Colonic mucosa (tissue), 4 donors: ENCODE results near the gene HIP1. TPM values are rescaled to one million over a fixed set of nuclear protein-coding genes. Genes with fewer than 3 reads are reported as not detected.

Experiments
- DNase-seq: peaks from one replicate; pipeline ENCODE4 v3.0.0-alpha.2; 2020
- H3K27ac ChIP-seq: fragments of 200-600 bp; one replicate; pipeline ENCODE4 v1.8.0; 2021
- H3K27me3 ChIP-seq: fragments of 200-600 bp; one replicate; pipeline ENCODE4 v1.8.0; 2021
- H3K36me3 ChIP-seq: fragments of 200-600 bp; one replicate; pipeline ENCODE4 v1.8.0; 2021
- H3K4me1 ChIP-seq: fragments of 200-600 bp; one replicate; pipeline ENCODE4 v1.8.0; 2021; ENCODE audit warnings: mild to moderate bottlenecking
- H3K4me3 ChIP-seq: fragments of 200-600 bp; one replicate; pipeline ENCODE4 v1.8.0; 2021
- H3K9ac ChIP-seq, 2 donors: one replicate each; pipeline ENCODE4 v1.7.0; 2013; ENCODE audit warnings: control low read depth in 2 of 2, low read depth in 2 of 2, low read length in 2 of 2
- H3K9me3 ChIP-seq: fragments of 200-600 bp; one replicate; pipeline ENCODE4 v1.8.0; 2021
- intact Hi-C: fragments of 100-400 bp; cut with DNase I; formaldehyde crosslinking; loops from one replicate; pipeline ENCODE4 v1.14.1; 2022
- total RNA-seq, 2 donors: library from RNA; stranded (reverse); fragmentation: NEBNext Ultra II Directional in 1 of 2; extraction: Animal tissue kit (Norgen Biotek cat#: 25700) in 1 of 2; gene quantifications; one replicate each; pipeline ENCODE4 v1.2.1, GENCODE V29; 2021
- TF ChIP-seq, protein P1 (sequence below): fragments of 200-600 bp; IDR thresholded peaks from one replicate; pipeline ENCODE4 v1.8.0; 2022; ENCODE audit warnings: antibody characterized with exemption, mild to moderate bottlenecking
- donor health status: healthy.
- donor health status: DM: no; HTN: no; CAD: no.
- donor health status: DM: no; HTN: no; CAD: no.

HIP1 gene
- total RNA-seq, 2 donors from 2014 or later = 4.8 to 5.5 TPM

DNA sequence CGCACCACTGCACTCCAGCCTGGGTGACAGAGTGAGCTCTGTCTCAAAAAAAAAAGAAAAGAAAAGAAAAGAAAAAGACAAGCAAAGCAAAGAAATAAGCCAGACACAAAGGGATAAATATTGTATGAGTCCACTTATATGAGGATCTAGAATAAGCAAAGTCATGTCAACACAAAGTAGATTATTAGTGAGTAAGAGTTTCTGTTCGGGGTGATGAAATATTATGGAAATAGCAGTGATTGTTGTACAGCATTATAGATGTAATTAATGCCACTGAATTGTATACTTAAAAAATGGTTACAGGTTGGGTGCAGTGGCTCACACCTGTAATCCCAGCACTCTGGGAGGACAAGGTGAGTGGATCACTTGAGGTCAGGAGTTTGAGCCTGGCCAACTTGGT is 83.2 kb downstream of the HIP1 start:
- no peaks in the 10 kb centered on the region for H3K9me3 ChIP-seq

DNA sequence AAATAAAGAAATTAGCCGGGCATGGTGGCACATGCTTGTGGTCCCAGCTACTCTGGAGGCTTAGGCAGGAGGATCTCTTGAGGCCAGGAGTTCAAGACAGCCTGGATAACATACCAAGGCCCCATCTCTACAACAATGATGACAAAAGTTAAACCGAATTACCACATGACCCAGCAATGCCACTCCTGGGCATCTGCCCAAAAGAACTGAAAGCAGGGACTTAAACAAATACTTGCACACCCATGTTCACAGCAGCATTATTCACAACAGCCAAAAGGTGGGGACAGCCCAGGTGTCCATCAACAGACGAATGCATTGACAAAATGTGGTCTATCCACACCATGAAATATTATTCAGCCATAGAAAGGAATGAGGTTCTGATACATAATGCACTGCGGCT is 83.9 kb downstream of the HIP1 start:
- DNase-seq = no peak

More for the DNA sequence above, 83.2 kb downstream of the HIP1 start:
- Histone ChIP-seq H3K36me3 (no peaks in the 10 kb centered on the region), H3K4me1 (no peaks in the 10 kb centered on the region), H3K9ac (no peak overlapping the region), H3K4me3 (no peak overlapping the region), H3K27ac (no peak overlapping the region), H3K27me3 (no peaks in the 10 kb centered on the region)
- intact Hi-C loops = no loop called here
- DNase-seq = no peak
- TF ChIP-seq, protein P1, sequence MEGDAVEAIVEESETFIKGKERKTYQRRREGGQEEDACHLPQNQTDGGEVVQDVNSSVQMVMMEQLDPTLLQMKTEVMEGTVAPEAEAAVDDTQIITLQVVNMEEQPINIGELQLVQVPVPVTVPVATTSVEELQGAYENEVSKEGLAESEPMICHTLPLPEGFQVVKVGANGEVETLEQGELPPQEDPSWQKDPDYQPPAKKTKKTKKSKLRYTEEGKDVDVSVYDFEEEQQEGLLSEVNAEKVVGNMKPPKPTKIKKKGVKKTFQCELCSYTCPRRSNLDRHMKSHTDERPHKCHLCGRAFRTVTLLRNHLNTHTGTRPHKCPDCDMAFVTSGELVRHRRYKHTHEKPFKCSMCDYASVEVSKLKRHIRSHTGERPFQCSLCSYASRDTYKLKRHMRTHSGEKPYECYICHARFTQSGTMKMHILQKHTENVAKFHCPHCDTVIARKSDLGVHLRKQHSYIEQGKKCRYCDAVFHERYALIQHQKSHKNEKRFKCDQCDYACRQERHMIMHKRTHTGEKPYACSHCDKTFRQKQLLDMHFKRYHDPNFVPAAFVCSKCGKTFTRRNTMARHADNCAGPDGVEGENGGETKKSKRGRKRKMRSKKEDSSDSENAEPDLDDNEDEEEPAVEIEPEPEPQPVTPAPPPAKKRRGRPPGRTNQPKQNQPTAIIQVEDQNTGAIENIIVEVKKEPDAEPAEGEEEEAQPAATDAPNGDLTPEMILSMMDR = no peak

DNA sequence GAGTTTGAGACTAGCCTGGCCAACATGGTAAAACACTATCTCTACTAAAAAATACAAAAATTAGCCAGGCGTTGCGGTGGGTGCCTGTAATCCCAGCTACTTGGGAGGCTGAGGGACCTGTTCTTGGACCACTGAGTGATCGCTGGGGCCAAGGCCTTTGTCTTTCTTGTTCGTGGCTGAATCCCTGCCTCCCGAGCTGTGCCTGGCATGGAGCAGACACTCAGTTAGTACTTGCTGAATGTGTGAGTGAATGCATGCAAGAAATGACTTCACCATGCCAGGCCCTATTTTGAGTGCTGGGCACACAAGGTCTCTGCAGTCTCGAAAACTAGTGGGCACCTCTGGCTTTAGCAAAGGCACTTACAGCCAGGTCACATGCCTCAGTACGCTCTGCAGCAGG is 85.1 kb downstream of the HIP1 start:
- no peaks in the 10 kb centered on the region for H3K4me1 ChIP-seq
- H3K4me3 ChIP-seq = no peak overlapping the region
- DNase-seq = no peak
- no peaks in the 10 kb centered on the region for H3K36me3 ChIP-seq
- no peaks in the 10 kb centered on the region for H3K27me3 ChIP-seq
- H3K9me3 ChIP-seq = no peaks in the 10 kb centered on the region
- no peak overlapping the region for H3K9ac ChIP-seq
- intact Hi-C loops = no loop called here
- TF ChIP-seq, protein P1 = no peak
- H3K27ac ChIP-seq = no peak overlapping the region

More for the DNA sequence above, 83.9 kb downstream of the HIP1 start:
- H3K4me1 ChIP-seq = no peaks in the 10 kb centered on the region
- no peak overlapping the region for H3K9ac ChIP-seq
- intact Hi-C loops = no loop called here
- H3K36me3 ChIP-seq = no peaks in the 10 kb centered on the region
- H3K9me3 ChIP-seq = no peaks in the 10 kb centered on the region
- no peaks in the 10 kb centered on the region for H3K27me3 ChIP-seq
- H3K27ac ChIP-seq = no peak overlapping the region
- TF ChIP-seq, protein P1 = no peak
- no peak overlapping the region for H3K4me3 ChIP-seq

DNA sequence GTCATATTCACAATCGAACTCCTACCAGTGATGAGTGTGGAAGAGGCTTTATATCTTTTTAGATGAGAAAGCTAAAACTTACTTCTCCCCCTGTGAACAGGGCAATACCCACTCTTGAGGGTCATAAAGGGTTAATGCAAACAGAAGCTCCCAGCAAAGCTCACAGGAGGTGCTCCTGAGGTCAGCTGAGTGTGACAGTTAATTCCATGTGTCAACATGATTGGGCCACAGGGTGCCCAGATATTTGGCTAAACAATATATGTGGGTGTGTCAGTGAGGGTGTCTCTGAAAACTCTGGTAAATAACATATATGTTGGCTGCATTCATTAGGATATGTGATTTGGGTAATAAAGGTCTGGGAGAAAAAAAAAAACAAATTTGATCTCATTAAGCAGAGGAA is 86.0 kb downstream of the HIP1 start:
- H3K27ac ChIP-seq = no peak overlapping the region
- H3K4me1 ChIP-seq = no peaks in the 10 kb centered on the region
- no peak overlapping the region for H3K9ac ChIP-seq
- intact Hi-C loops = no loop called here
- no peaks in the 10 kb centered on the region for H3K27me3 ChIP-seq
- H3K4me3 ChIP-seq = no peak overlapping the region
- no peak for DNase-seq
- TF ChIP-seq, protein P1 = no peak
- H3K9me3 ChIP-seq = no peaks in the 10 kb centered on the region
- H3K36me3 ChIP-seq = no peaks in the 10 kb centered on the region

DNA sequence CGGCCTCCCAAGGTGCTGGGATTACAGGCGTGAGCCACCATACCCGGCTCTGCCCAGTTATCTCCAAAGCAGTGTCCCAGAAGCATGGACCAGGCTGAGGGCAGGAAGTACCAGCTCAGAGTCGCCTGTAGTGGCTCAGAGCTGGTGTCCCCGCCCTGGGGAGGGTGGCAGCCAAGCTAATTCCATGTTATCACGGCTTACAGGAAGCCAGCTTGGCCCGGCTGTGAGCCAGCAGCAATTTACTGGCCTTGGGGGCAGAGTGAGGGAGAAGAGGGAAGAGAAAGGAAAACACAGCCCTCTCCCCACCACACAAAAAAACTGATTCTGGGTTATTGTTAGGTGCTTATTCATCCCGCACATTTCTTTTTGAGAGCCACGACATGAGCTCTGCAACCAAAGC is 88.1 kb downstream of the HIP1 start:
- H3K4me3 ChIP-seq = no peak overlapping the region
- H3K4me1 ChIP-seq = no peaks in the 10 kb centered on the region
- H3K9me3 ChIP-seq = no peaks in the 10 kb centered on the region
- H3K36me3 ChIP-seq = no peaks in the 10 kb centered on the region
- DNase-seq = peak; percentile 64
- no peak overlapping the region for H3K9ac ChIP-seq
- intact Hi-C loops = no loop called here
- no peaks in the 10 kb centered on the region for H3K27me3 ChIP-seq
- TF ChIP-seq, protein P1 = no peak
- no peak overlapping the region for H3K27ac ChIP-seq

DNA sequence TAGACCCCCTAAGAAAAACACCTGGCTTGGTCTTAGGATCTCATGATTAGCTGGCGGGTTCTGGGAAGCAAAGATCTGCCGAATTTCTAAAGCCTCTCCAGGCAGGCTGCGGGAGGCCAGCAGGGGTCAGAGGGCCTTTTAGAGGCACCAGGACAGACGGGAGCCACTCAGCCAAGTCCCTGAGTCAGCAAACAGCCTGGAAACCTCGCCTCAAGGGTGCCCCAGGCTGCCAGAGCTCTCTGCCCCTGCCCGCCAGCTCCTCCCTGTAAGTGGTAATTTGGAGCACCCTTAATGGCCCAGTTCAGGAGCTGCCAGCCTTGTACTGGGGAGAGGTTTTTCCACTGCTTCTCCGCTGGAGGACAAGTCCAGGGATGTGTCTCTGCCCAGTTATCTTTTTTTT is 88.7 kb downstream of the HIP1 start:
- intact Hi-C loops = no loop called here
- H3K36me3 ChIP-seq = no peaks in the 10 kb centered on the region
- no peak for DNase-seq
- H3K4me3 ChIP-seq = no peak overlapping the region
- no peak overlapping the region for H3K9ac ChIP-seq
- TF ChIP-seq, protein P1 = no peak
- no peaks in the 10 kb centered on the region for H3K9me3 ChIP-seq
- no peaks in the 10 kb centered on the region for H3K4me1 ChIP-seq
- no peak overlapping the region for H3K27ac ChIP-seq
- H3K27me3 ChIP-seq = no peaks in the 10 kb centered on the region
